GM23338 (cell line): ENCODE measurements around the gene MLLT6.

Source experiments
- CREB1 ChIP-seq: fragments of 250-450 bp; sonication (Bioruptor Pico); IDR thresholded peaks from 2 replicates; pipeline ENCODE4 v1.5.0; 2020; ENCODE audit warnings: low read depth, mild to moderate bottlenecking, moderate library complexity
- EZH2phosphoT487 ChIP-seq: fragments of 200-600 bp; sonication (generic); IDR thresholded peaks from one replicate; pipeline ENCODE4 v1.8.1; 2018; ENCODE audit warnings: antibody characterized with exemption; ENCODE audit not compliant: unreplicated experiment
- JUNB ChIP-seq: IDR thresholded peaks from one replicate; pipeline ENCODE4 v1.6.1; 2016; ENCODE audit warnings: antibody characterized with exemption; ENCODE audit not compliant: unreplicated experiment
- POLR2AphosphoS5 ChIP-seq: IDR thresholded peaks from 2 replicates; pipeline ENCODE4 v1.6.1; 2016; ENCODE audit warnings: antibody characterized with exemption, low read depth
- REST ChIP-seq: IDR thresholded peaks from one replicate; pipeline ENCODE4 v1.6.1; 2018; ENCODE audit warnings: antibody characterized with exemption; ENCODE audit not compliant: unreplicated experiment
- STAT1 ChIP-seq: IDR thresholded peaks from one replicate; pipeline ENCODE4 v1.6.1; 2016; ENCODE audit warnings: antibody characterized with exemption; ENCODE audit not compliant: unreplicated experiment
- ZNF331 ChIP-seq: fragments of 250-450 bp; sonication (Bioruptor Pico); IDR thresholded peaks from 2 replicates; pipeline ENCODE4 v1.5.0; 2020; ENCODE audit warnings: low read depth, mild to moderate bottlenecking, moderate library complexity
- TF ChIP-seq, protein P1 (sequence below), 2 experiments: fragments of 200-600 bp in 1 of 2; sonication (generic) in 1 of 2; conservative IDR thresholded peaks; 2 replicates each; pipeline versions ENCODE4 v1.5.1 to v1.6.1; 2016 to 2017; ENCODE audit warnings: antibody characterized with exemption in 2 of 2, low read depth in 2 of 2, mild to moderate bottlenecking in 2 of 2, moderate library complexity in 1 of 2

DNA sequence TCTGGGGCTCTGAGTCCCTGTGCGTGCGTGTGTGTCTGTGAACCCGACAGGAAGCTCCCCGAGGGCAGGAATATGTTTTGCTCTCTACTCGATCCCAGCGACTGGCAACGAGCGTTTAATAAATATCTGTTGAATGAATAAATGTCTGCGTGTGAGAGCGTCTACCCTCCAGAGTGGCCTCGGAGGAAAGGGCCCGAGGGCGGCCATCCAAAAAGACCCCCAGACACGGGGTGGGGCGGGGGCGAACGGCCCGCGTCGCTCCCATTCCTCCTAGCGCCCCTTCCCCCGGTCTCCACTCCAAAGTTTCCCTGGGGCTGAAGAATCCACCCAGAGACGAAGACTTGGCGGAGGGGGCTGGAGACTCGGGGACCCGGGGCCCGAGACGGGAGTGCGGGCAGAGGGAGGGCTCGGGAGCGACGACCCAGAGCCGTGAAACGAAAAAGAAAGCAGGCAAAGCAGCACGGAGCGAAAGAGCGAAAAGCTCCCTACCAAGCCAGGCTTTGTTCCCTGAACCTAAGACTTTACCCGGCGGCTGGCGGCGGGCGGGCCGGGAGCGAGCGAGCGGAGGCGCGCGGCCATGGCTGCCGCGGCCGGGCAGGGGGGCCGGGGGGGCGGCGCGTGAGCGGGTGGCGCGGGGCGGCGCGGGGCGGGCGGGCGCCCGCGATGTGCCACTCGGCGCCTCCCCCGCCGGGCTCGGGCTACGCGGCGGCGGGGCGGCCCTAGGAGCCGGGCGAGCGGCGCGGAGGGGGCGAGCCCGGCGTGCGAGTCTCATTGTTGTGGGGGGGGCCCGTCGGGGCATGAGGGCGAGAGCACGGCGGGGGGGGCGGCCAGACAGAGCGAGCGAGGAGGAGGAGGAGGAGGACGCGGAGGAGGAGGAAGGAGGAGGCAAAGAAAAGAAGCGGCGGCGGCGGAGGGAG is at the start of gene MLLT6:
- TF ChIP-seq JUNB, result no peak
- TF ChIP-seq, protein P1, sequence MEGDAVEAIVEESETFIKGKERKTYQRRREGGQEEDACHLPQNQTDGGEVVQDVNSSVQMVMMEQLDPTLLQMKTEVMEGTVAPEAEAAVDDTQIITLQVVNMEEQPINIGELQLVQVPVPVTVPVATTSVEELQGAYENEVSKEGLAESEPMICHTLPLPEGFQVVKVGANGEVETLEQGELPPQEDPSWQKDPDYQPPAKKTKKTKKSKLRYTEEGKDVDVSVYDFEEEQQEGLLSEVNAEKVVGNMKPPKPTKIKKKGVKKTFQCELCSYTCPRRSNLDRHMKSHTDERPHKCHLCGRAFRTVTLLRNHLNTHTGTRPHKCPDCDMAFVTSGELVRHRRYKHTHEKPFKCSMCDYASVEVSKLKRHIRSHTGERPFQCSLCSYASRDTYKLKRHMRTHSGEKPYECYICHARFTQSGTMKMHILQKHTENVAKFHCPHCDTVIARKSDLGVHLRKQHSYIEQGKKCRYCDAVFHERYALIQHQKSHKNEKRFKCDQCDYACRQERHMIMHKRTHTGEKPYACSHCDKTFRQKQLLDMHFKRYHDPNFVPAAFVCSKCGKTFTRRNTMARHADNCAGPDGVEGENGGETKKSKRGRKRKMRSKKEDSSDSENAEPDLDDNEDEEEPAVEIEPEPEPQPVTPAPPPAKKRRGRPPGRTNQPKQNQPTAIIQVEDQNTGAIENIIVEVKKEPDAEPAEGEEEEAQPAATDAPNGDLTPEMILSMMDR (conservative IDR thresholded peaks at IDR 0.05; ENCODE audit: low read depth in 2 of 2), result no peak
- TF ChIP-seq EZH2phosphoT487, result no peak
- TF ChIP-seq POLR2AphosphoS5, result no peak
- TF ChIP-seq STAT1, result no peak
- no peak for TF ChIP-seq REST
- TF ChIP-seq ZNF331, result no peak
- no peak for TF ChIP-seq CREB1 (CRISPR knock-in tag)
